Naive B cell (primary cell): Measurements from ENCODE around the gene NTPCR. TPM values are rescaled to one million over a fixed set of nuclear protein-coding genes. Genes with fewer than 3 reads are reported as not detected.

Source experiments
- ATAC-seq, 2 donors: fragments of 150-1000 bp; cut with Tn5 transposase; 2 replicates each; pipeline ENCODE4 v1.10.0; 2021; ENCODE audit warnings: low read depth in 2 of 2, mild to moderate bottlenecking in 2 of 2, moderate library complexity in 2 of 2
- DNase-seq: peaks from one replicate; pipeline ENCODE4 v3.0.0; 2022
- H3K27ac Mint-ChIP-seq, 6 donors: one replicate each; pipeline ENCODE4 v1.8.0; 2020 to 2022; ENCODE audit warnings: mild to moderate bottlenecking in 6 of 6, mixed read lengths in 6 of 6, moderate library complexity in 5 of 6, inconsistent platforms in 2 of 6
- H3K27me3 Mint-ChIP-seq, 3 donors: one replicate each; pipeline ENCODE4 v1.8.0; 2021 to 2022; ENCODE audit warnings: mixed read lengths in 3 of 3, mild to moderate bottlenecking in 1 of 3
- H3K36me3 Mint-ChIP-seq, 2 donors: one replicate each; pipeline ENCODE4 v1.8.0; 2020 to 2022; ENCODE audit warnings: mixed read lengths in 2 of 2, inconsistent platforms in 1 of 2, mild to moderate bottlenecking in 1 of 2
- H3K4me1 Mint-ChIP-seq, 3 donors: one replicate each; pipeline ENCODE4 v1.8.0; 2020 to 2022; ENCODE audit warnings: mixed read lengths in 3 of 3, inconsistent platforms in 1 of 3, mild to moderate bottlenecking in 1 of 3, moderate library complexity in 1 of 3
- H3K4me3 Mint-ChIP-seq, 8 donors: one replicate each; pipeline ENCODE4 v1.8.0; 2020 to 2022; ENCODE audit warnings: mild to moderate bottlenecking in 8 of 8, mixed read lengths in 8 of 8, moderate library complexity in 8 of 8, inconsistent platforms in 2 of 8
- H3K9me3 Mint-ChIP-seq, 7 donors: one replicate each; pipeline ENCODE4 v1.8.0; 2020 to 2022; ENCODE audit warnings: mixed read lengths in 7 of 7, mild to moderate bottlenecking in 5 of 7, inconsistent platforms in 2 of 7, moderate library complexity in 1 of 7
- polyA plus RNA-seq, 6 donors: library from polyadenylated mRNA; unstranded; fragments of 300-500 nt; fragmentation: Illumina TruSeq; gene quantifications; one replicate each; pipeline ENCODE4 v1.2.3, GENCODE V29; 2021; ENCODE audit warnings: low read depth in 6 of 6

Gene NTPCR
- polyA plus RNA-seq, 6 donors from 2014 or later, result 27.4 to 58.2 (median 51.0) TPM

DNA sequence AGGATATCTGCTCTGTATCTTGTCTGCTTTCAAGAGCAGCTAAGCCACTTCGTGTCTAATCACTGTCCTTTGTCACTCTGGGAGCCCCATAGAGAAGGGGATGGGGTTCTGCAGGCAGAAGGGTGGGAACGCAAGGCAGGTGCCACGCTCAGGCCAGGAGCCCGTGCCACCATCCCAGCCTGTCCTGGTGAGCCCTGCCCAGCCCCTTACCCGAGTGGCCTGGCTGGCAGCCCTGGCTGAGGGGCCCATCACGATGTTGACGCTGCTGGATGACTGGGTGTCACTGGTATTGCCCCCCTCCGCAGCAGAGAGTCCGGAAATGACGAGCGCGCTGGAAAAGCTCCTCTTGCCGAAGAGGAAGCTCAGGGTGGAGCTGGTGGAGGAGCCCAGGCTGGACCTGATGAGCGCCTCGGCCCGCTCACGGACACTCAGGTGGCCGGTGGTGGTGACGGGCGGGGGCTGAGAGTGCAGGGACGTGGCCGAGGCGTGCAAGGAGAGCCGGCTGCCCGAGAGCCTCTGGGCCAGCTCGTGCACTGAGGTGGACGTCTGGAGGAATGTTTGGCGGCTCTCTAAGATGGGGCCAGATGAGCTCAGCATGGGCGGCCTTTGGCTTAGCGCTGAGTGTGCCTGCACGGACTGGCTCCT, 35.6 kb downstream of the NTPCR start:
- Mint-ChIP-seq H3K27me3 (no peaks in the 10 kb centered on the region), H3K4me3 (peak overlapping the region in 1 of 8 donors; percentile 61), H3K36me3 (no peaks in the 10 kb centered on the region), H3K9me3 (no peaks in the 10 kb centered on the region), H3K4me1 (no peaks in the 10 kb centered on the region), H3K27ac (no peak overlapping the region)
- no peak for DNase-seq
- no peak for ATAC-seq

DNA sequence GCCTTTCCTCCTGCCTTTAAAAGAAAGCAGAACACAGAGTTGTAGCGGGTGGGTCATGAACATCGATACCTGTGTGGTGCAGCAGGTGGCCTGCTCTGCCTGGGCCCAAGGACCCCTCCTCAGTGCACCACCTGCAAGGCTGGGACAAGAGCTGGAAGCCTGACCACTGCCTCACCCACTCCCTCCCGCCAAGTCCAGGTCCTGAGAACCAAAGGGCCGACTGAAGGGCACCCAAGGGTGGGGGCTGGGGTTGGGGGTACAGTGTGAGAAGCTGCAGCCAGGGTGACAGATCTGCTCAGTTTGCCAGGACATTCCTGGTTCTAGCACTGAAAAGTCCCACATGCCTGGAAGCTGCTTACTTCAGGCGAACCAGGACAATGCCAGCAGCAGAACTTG, 36.1 kb downstream of the NTPCR start:
- DNase-seq (no peak), ATAC-seq (no peak)
- peaks cover 0 to under 1% of the 10 kb centered on the region in 2 donors for H3K36me3 Mint-ChIP-seq
- H3K27ac Mint-ChIP-seq, result no peak overlapping the region
- H3K4me3 Mint-ChIP-seq, result no peak overlapping the region
- no peaks in the 10 kb centered on the region for H3K9me3 Mint-ChIP-seq
- no peaks in the 10 kb centered on the region for H3K4me1 Mint-ChIP-seq
- H3K27me3 Mint-ChIP-seq, result no peaks in the 10 kb centered on the region

DNA sequence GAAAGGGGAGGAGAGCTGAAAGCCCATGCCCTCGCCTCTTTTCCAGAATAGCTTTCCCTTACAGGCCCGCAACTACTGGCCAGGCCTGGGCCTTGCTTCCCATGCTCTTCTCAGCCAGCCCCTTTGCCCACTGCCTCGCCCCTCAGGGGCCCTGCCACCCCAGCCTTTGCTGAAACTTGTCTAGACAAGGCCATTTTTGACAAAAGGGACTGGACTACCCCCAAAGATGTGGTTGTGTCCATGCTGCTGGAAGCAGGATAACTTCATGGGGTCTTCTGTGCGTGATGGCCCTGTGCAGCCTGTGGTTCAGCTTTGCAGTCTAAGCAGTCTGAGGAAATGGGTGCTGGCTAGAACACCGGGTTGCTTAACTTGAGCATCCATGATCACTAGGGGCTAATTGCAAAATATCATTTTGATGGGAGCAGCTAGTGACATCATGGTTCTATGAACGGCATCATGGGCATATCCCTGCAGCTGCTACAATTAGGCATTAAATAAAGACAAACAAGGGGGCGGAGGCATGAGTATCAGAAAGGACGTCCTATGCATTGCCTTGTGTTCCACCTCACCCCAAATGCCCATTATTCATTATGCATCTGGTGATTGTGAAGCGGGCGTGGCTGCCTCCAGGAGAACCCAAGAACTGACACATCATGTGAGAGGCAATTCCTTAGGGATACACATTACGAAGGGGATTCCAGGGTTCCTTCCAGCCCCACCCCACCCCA, 36.8 kb downstream of the NTPCR start:
- no peak overlapping the region for H3K27ac Mint-ChIP-seq
- no peak for DNase-seq
- ATAC-seq, result no peak
- no peaks in the 10 kb centered on the region for H3K4me1 Mint-ChIP-seq
- H3K4me3 Mint-ChIP-seq, result no peak overlapping the region
- H3K9me3 Mint-ChIP-seq, result peaks cover 0 to 3% (median 0%) of the 10 kb centered on the region in 7 donors
- H3K36me3 Mint-ChIP-seq, result peaks cover 3 to 8% of the 10 kb centered on the region in 2 donors
- H3K27me3 Mint-ChIP-seq, result no peaks in the 10 kb centered on the region

DNA sequence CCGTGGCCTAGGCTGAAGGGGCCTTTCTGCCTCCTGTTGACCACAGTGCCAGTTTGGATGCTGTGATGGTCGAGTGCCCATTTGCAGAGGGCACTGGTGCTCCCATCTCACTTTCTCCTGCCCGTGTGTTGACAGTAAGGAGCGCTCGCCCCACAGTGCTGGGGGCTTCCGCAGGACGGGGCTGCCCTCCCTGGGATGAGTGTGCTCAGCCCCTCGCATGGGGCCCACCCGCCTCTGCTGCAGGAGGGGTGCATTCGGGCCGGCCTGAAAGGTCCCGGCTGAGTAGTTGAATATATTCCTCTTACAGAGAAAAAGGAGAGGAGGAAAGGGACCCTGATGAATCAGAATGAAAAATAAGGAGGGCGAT, 37.3 kb downstream of the NTPCR start:
- peaks cover 0 to 6% (median 1%) of the 10 kb centered on the region in 7 donors for H3K9me3 Mint-ChIP-seq
- no peak overlapping the region for H3K27ac Mint-ChIP-seq
- H3K27me3 Mint-ChIP-seq, result no peaks in the 10 kb centered on the region
- no peaks in the 10 kb centered on the region for H3K4me1 Mint-ChIP-seq
- DNase-seq, result no peak
- H3K36me3 Mint-ChIP-seq, result peaks cover 8 to 13% of the 10 kb centered on the region in 2 donors
- no peak overlapping the region for H3K4me3 Mint-ChIP-seq
- ATAC-seq, result no peak

DNA sequence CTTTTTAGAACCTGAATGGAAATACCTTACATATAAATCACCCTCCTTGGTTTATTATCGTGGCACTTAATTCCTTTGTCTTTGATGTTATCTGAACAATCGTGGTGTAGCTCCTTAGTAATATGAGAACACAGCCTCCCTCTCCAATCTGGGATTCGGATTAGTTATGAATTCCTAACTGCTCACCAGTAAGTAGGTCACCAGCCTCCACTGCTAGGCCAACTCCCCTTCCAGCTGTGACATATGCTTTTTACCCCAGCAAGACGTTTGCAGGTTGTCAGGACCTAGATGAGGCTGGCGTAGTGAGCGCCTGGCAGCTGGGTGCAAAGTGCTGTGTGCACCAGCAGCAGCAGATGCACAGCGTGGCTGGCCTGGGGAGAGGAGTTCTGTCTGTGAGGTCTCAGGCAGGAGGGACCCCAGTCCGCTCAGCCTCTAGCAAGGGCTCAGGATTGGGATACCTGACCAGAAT, 38.2 kb downstream of the NTPCR start:
- DNase-seq (no peak), ATAC-seq (no peak)
- no peak overlapping the region for H3K4me3 Mint-ChIP-seq
- peaks cover 17 to 21% of the 10 kb centered on the region in 2 donors for H3K36me3 Mint-ChIP-seq
- H3K4me1 Mint-ChIP-seq, result no peaks in the 10 kb centered on the region
- H3K27me3 Mint-ChIP-seq, result no peaks in the 10 kb centered on the region
- H3K9me3 Mint-ChIP-seq, result peaks cover 3 to 14% (median 10%) of the 10 kb centered on the region in 7 donors
- H3K27ac Mint-ChIP-seq, result peak overlapping the region in 1 of 6 donors; percentile 44

DNA sequence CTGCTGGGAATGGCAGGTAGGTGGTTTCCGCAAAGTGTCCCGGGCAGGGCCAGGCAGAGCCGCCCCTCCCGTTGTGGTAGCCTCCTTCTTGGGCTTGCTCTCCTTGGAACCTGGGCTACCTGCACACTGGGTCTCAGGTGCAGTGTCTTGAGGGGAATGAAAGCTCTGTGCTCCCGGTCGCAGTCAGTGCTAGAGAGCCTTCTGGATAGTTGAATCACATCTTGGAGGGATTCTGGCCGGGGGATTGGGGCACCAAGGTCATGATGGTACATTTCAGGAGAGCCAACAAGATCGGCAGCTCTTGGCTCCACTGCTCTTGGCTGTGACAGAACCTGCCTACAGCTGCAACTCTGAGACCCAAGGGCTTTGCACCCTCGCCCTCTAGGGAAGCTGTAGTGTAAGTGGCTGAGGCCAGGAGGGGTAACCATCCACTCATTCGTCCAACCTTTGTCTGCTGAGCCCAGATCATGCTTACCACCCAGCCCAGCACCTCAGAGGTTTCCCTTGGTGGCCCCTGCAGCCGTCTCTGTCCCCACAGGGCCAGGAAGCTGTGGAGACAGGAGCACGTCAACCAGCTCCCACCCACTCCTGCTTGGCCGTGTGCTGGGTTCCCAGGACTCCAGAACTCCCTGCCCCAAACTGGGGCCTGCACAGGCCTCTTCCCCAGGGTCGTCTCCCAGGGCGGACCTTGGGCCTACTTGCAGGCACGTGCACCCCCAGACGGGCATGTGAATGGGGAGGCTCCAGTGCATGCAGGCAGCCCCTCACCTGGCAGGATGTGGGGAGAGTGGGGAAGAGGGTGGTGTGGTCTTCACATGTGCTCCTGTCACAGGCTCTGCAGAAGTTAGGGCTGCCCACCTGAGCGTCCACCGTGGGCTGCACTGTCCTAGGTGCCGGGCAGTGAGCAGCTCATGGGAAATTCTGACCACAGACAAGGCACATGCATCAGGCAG, 40.0 kb downstream of the NTPCR start:
- Mint-ChIP-seq H3K27me3 (no peaks in the 10 kb centered on the region), H3K9me3 (peaks cover 3 to 27% (median 18%) of the 10 kb centered on the region in 7 donors), H3K36me3 (peaks cover 34 to 38% of the 10 kb centered on the region in 2 donors), H3K27ac (peak overlapping the region in 1 of 6 donors; percentile 26), H3K4me3 (peak overlapping the region in 1 of 8 donors; percentile 15), H3K4me1 (no peaks in the 10 kb centered on the region)
- DNase-seq, result no peak
- no peak for ATAC-seq

DNA sequence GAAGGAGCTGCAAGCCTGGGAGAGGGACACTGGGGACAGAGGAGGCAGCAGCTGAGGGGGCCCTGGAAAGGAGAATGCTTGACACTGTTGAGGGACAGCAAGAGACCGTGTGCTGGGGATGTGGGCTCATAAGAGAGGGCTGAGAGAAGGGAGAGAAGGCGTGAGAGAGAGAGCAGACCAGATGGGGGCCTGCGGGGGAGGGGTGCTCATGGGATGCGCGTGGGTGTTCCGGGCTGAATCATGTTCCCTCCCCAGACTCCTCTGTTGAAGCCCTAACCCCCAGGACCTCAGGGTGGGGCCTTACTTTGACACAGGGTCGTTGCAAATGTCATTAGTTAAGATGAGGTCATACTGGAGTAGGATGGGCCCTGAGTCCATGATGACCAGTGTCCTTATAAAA, 40.8 kb downstream of the NTPCR start:
- ATAC-seq (no peak), DNase-seq (no peak)
- H3K9me3 Mint-ChIP-seq, result peaks cover 3 to 27% (median 18%) of the 10 kb centered on the region in 7 donors
- H3K4me3 Mint-ChIP-seq, result no peak overlapping the region
- no peak overlapping the region for H3K27ac Mint-ChIP-seq
- no peaks in the 10 kb centered on the region for H3K27me3 Mint-ChIP-seq
- peaks cover 38 to 40% of the 10 kb centered on the region in 2 donors for H3K36me3 Mint-ChIP-seq
- no peaks in the 10 kb centered on the region for H3K4me1 Mint-ChIP-seq

DNA sequence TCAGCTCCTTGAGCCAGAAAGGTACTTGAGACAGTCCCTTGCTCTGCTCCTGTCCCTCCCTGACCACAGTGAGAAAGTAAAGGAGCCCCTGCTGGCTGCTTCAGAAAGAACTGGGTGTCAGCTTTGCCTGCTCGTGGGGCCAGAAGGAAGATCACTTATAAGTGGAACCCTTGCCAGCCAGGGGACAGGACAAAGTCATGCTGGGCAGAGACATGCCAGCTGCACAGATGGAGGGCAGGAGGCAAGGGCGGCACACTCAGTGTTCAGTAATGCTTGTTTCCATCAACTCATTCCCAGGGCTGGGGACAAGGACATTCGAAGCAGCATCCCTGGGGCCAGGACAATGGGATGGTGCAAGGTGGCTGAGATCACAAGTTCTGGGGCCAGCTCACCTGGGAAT, 41.8 kb downstream of the NTPCR start:
- peaks cover 7 to 27% (median 18%) of the 10 kb centered on the region in 7 donors for H3K9me3 Mint-ChIP-seq
- DNase-seq (no peak), ATAC-seq (no peak)
- no peak overlapping the region for H3K27ac Mint-ChIP-seq
- no peaks in the 10 kb centered on the region for H3K27me3 Mint-ChIP-seq
- no peaks in the 10 kb centered on the region for H3K4me1 Mint-ChIP-seq
- peaks cover 48 to 50% of the 10 kb centered on the region in 2 donors for H3K36me3 Mint-ChIP-seq
- H3K4me3 Mint-ChIP-seq, result no peak overlapping the region

DNA sequence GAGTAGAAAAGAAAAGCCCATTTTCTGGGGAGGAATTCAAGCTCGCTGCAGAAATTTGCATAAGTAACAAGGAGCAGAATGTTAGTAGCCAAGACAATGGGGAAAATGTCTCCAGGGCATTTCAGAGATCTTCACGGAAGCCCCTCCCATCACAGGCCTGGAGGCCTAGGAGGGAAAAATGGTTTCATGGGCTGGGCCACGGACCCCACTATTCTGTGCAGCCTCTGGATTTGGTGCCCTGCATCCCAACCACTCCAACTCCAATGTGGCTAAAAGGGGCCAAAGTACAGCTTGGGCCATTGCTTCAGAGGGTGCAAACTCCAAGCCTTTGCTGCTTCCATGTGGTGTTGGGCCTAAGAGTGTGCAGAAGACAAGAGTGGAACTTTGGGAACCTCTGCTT, 43.1 kb downstream of the NTPCR start:
- ATAC-seq, result no peak
- no peaks in the 10 kb centered on the region for H3K4me1 Mint-ChIP-seq
- H3K36me3 Mint-ChIP-seq, result peaks cover 59 to 63% of the 10 kb centered on the region in 2 donors
- H3K27me3 Mint-ChIP-seq, result no peaks in the 10 kb centered on the region
- no peak for DNase-seq
- no peak overlapping the region for H3K4me3 Mint-ChIP-seq
- peaks cover 7 to 27% (median 18%) of the 10 kb centered on the region in 7 donors for H3K9me3 Mint-ChIP-seq
- H3K27ac Mint-ChIP-seq, result no peak overlapping the region

DNA sequence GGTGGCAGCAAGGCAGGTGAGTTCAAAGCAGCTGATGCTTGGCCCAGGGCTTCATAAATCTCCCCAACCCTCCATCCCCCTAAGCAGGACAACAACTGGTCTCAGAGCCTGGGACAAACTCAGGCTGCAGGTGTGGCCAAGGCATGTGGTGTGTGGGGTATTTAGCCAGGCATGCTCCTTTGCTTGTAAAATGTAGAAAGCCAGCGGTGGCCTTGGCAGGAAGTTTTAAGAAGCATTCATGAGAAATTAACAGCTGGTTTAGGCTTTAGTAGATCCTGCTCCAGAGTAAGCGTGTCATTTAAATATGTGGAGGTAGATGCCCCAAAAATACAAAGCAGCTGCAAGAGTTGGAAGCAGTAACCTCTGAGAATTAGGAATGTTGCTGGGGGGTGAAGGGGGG, 44.8 kb downstream of the NTPCR start:
- Mint-ChIP-seq H3K9me3 (peaks cover 7 to 27% (median 18%) of the 10 kb centered on the region in 7 donors), H3K4me3 (no peak overlapping the region), H3K36me3 (peaks cover 69 to 73% of the 10 kb centered on the region in 2 donors), H3K27ac (peak overlapping the region in 1 of 6 donors; percentile 58), H3K27me3 (no peaks in the 10 kb centered on the region), H3K4me1 (no peaks in the 10 kb centered on the region)
- DNase-seq, result no peak
- no peak for ATAC-seq

DNA sequence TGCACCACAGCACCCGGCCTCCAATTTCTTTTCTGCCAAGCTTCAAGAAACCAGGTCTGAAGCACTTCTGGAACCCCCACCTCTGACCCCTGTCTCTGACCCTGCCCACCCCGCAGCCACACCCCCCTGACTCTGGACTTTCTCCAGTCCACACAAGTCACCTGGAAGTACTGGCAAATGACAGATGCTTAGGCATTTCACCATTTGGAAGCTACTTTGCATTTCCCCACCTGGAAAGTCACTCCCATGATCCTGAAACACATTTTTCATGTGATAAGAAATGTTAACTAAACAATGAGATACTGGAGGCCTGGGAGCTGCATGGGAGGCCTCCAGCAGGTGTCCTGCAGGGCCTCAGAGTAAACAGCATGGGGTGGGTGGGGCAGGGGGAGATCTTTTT, 45.7 kb downstream of the NTPCR start:
- no peak overlapping the region for H3K27ac Mint-ChIP-seq
- no peaks in the 10 kb centered on the region for H3K4me1 Mint-ChIP-seq
- ATAC-seq (no peak), DNase-seq (no peak)
- H3K4me3 Mint-ChIP-seq, result no peak overlapping the region
- peaks cover 74 to 76% of the 10 kb centered on the region in 2 donors for H3K36me3 Mint-ChIP-seq
- no peaks in the 10 kb centered on the region for H3K27me3 Mint-ChIP-seq
- H3K9me3 Mint-ChIP-seq, result peaks cover 7 to 27% (median 18%) of the 10 kb centered on the region in 7 donors

DNA sequence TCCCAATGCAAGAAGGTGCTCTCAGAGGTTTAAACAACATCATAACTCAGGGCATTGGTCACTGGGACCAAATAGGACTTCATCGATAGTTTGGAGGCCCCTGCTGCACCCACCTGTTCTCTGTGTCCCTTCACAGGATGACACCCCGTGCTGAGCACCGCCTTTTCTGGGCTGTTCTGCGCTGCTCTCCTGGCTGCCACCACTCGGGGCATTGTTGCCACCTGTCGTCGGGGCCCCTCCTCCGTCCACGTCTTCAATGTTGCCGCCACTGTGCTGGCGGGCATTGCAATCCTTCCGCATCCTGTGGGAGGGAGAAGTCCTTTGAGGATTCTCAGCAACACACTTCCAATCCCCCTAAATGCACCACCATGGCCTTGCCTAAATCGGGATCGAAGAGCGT, 47.7 kb downstream of the NTPCR start:
- Mint-ChIP-seq H3K27ac (peak overlapping the region in 1 of 6 donors; percentile 55), H3K4me3 (no peak overlapping the region), H3K9me3 (peaks cover 5 to 22% (median 14%) of the 10 kb centered on the region in 7 donors), H3K36me3 (peaks cover 66 to 68% of the 10 kb centered on the region in 2 donors), H3K27me3 (no peaks in the 10 kb centered on the region), H3K4me1 (no peaks in the 10 kb centered on the region)
- no peak for ATAC-seq
- DNase-seq, result no peak

DNA sequence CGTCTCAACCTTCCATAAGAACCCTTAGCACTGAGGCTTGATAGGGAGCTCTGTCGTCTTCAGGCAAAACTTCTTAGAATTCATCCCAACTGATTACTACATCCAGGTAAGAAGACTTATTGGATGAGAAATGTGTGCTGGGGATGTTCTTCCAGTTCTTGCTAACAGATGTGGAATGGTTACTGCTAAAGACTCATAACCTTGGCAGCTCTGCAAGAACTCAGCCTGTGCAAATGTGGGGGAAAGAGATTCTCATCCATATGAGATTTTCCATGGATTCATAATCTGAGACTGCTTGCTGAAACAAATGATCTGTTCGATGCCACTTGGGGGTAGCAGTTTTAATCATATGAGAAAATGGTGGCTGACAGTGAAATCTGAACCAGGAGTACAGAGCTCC, 48.2 kb downstream of the NTPCR start:
- H3K36me3 Mint-ChIP-seq, result peaks cover 61 to 63% of the 10 kb centered on the region in 2 donors
- H3K4me3 Mint-ChIP-seq, result no peak overlapping the region
- ATAC-seq, result no peak
- no peak for DNase-seq
- no peaks in the 10 kb centered on the region for H3K4me1 Mint-ChIP-seq
- H3K27me3 Mint-ChIP-seq, result no peaks in the 10 kb centered on the region
- peaks cover 4 to 18% (median 11%) of the 10 kb centered on the region in 7 donors for H3K9me3 Mint-ChIP-seq
- H3K27ac Mint-ChIP-seq, result peak overlapping the region in 1 of 6 donors; percentile 55
